ENCODE data around the gene ABCA7. TPM values are rescaled to one million over a fixed set of nuclear protein-coding genes. Genes with fewer than 3 reads are reported as not detected.

ABCA7 gene
- total RNA-seq, 1 donor: 33.3 TPM

DNA sequence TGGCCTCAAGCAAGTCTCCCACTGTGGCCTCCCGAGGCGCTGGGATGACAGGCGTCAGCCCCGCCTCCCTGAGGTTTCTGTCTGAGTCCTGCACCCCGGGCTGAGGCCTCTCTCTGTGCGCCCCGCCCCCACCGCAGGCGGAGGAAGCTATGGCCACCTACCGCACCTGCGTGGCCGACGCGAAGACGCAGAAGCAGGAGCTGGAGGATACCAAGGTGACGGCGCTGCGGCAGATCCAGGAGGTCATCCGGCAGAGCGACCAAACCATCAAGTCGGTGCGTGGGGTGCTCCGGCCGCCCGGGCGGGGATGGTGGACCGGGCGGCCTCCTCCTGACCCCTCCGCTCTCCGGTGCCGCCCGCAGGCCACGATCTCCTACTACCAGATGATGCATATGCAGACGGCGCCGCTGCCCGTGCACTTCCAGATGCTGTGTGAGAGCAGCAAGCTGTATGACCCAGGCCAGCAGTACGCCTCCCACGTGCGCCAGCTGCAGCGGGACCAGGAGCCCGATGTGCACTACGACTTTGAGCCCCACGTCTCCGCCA is 39.7 kb downstream of the ABCA7 start:
- Histone ChIP-seq H3K36me3 (ENCODE audit: insufficient read depth, low read length) (no peaks in the 10 kb centered on the region), H3K79me2 (ENCODE audit: insufficient read depth, low read length) (no peaks in the 10 kb centered on the region), H2AFZ (ENCODE audit: low read length) (no peak overlapping the region), H3K27ac (ENCODE audit: low read depth, low read length) (no peak overlapping the region), H3K4me3 (ENCODE audit: insufficient read depth, low read length) (no peak overlapping the region), H4K20me1 (ENCODE audit: insufficient read depth, low read length) (no peaks in the 10 kb centered on the region), H3K4me2 (ENCODE audit: insufficient read depth, low read length) (no peak overlapping the region), H3K4me1 (ENCODE audit: insufficient read depth, low read length) (no peaks in the 10 kb centered on the region), H3K9me3 (ENCODE audit: low read depth, low read length) (no peaks in the 10 kb centered on the region), H3K27me3 (ENCODE audit: insufficient read depth, low read length) (no peaks in the 10 kb centered on the region)
- DNase-seq (ENCODE audit: insufficient read length, low spot score, missing footprints): no peak
- no peak for TF ChIP-seq CTCF (IDR thresholded peaks at IDR 0.05; ENCODE audit: extremely low read depth, low read depth, low read length)

GRCh38 chr19:1080360-1081161 is 40.7 kb downstream of the ABCA7 start:
- Histone ChIP-seq H3K79me2 (ENCODE audit: insufficient read depth, low read length) (no peaks in the 10 kb centered on the region), H3K4me1 (ENCODE audit: insufficient read depth, low read length) (no peaks in the 10 kb centered on the region), H3K4me2 (ENCODE audit: insufficient read depth, low read length) (no peak overlapping the region), H3K4me3 (ENCODE audit: insufficient read depth, low read length) (no peak overlapping the region), H2AFZ (ENCODE audit: low read length) (no peak overlapping the region), H3K27me3 (ENCODE audit: insufficient read depth, low read length) (no peaks in the 10 kb centered on the region), H3K36me3 (ENCODE audit: insufficient read depth, low read length) (no peaks in the 10 kb centered on the region), H3K27ac (ENCODE audit: low read depth, low read length) (no peak overlapping the region), H4K20me1 (ENCODE audit: insufficient read depth, low read length) (no peaks in the 10 kb centered on the region), H3K9me3 (ENCODE audit: low read depth, low read length) (no peaks in the 10 kb centered on the region)
- no peak for TF ChIP-seq CTCF (IDR thresholded peaks at IDR 0.05; ENCODE audit: extremely low read depth, low read depth, low read length)
- no peak for DNase-seq (ENCODE audit: insufficient read length, low spot score, missing footprints)

DNA sequence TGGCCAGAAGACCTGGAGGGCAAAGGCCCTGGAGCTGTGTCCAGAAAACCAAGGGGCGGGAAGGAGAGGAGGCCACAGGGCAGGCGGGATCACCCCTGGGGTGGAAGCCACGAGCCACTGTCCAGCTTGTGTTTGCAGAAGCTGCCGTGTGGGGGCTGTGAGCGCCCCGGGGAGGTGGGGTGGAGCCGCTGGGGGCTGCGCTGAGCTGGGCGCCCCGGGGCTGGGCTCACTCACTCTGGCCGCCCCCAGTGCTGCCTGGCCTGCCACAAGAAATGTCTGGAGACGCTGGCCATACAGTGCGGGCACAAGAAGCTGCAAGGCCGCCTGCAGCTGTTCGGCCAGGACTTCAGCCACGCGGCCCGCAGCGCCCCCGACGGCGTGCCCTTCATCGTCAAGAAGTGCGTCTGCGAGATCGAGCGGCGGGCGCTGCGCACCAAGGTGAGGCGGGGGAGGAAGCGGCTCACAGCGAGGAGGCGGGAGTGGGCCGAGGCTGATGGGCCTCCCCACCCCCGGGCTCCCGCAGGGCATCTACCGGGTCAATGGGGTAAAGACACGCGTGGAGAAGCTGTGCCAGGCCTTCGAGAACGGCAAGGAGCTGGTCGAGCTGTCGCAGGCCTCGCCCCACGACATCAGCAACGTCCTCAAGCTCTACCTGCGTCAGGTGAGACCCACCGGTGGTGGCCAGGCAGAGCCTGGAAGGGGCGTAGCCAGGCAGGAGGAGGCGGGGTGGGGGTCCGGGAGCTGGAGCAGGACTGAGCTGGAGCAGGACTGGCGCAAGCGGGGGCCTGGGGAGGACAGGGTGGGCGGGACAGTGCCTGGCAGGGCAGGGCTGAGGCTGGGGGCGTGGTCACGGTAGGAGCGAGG is 41.6 kb downstream of the ABCA7 start:
- Histone ChIP-seq H3K4me3 (ENCODE audit: insufficient read depth, low read length) (no peak overlapping the region), H2AFZ (ENCODE audit: low read length) (no peak overlapping the region), H3K4me1 (ENCODE audit: insufficient read depth, low read length) (no peaks in the 10 kb centered on the region), H3K27me3 (ENCODE audit: insufficient read depth, low read length) (no peaks in the 10 kb centered on the region), H4K20me1 (ENCODE audit: insufficient read depth, low read length) (peaks cover 2% of the 10 kb centered on the region), H3K79me2 (ENCODE audit: insufficient read depth, low read length) (no peaks in the 10 kb centered on the region), H3K9me3 (ENCODE audit: low read depth, low read length) (no peaks in the 10 kb centered on the region), H3K27ac (ENCODE audit: low read depth, low read length) (no peak overlapping the region), H3K4me2 (ENCODE audit: insufficient read depth, low read length) (peak overlapping the region; percentile 23), H3K36me3 (ENCODE audit: insufficient read depth, low read length) (no peaks in the 10 kb centered on the region)
- DNase-seq (ENCODE audit: insufficient read length, low spot score, missing footprints): no peak
- TF ChIP-seq CTCF (IDR thresholded peaks at IDR 0.05; ENCODE audit: extremely low read depth, low read depth, low read length): no peak
